Motor neuron (in vitro differentiated cells): ENCODE results near the gene DGCR8. TPM values are rescaled to one million over a fixed set of nuclear protein-coding genes. Genes with fewer than 3 reads are reported as not detected.

Source experiments
- ATAC-seq, 8 experiments: fragments of 200-7000 bp; cut with Tn5 transposase; replicated peaks in 6 of 8; 2 replicates each; pipeline ENCODE4 v1.8.0; 2021; ENCODE audit warnings: mild to moderate bottlenecking in 8 of 8, moderate library complexity in 8 of 8
- H3K27ac ChIP-seq, 2 donors: fragments of 250-450 bp; sonication (Bioruptor Pico); 2 replicates each; pipeline ENCODE4 v1.9.0; 2021; ENCODE audit warnings: antibody characterized with exemption in 2 of 2, mild to moderate bottlenecking in 2 of 2, moderate library complexity in 1 of 2
- H3K4me1 ChIP-seq, 2 donors: fragments of 250-450 bp; sonication (Bioruptor Pico); replicated peaks in 1 of 2; 2 replicates each; pipeline ENCODE4 v1.6.1; 2021; ENCODE audit warnings: antibody characterized with exemption in 2 of 2, mild to moderate bottlenecking in 2 of 2, moderate library complexity in 1 of 2
- H3K4me3 ChIP-seq, 5 donors: fragments of 250-450 bp; sonication (Bioruptor Pico); 2 replicates each; pipeline ENCODE4 v1.9.0; 2021; ENCODE audit warnings: antibody characterized with exemption in 5 of 5, mild to moderate bottlenecking in 5 of 5, moderate library complexity in 4 of 5
- WGBS, 10 experiments: fragments of 450-650 bp; shearing (Covaris generic); methylation state at CpG; one replicate each; pipeline ENCODE4 v1.0.0; 2022; 5-methylcytosine and 5-hydroxymethylcytosine counted together
- in situ Hi-C, 9 experiments: fragments of 400-800 bp; cut with MboI; loops; one replicate each; pipeline ENCODE4 v1.15.0; 2021; ENCODE audit warnings: low sequenced_read_pairs in 9 of 9, low pct_unique_long_range_greater_than_20kb in 2 of 9; ENCODE audit not compliant: unreplicated experiment in 9 of 9
- total RNA-seq, 8 experiments: library from RNA; unstranded; fragments of 300-600 nt; gene quantifications; 2 replicates each; pipeline versions ENCODE4 v1.2.3 to v1.2.4, GENCODE V29; 2022

Gene DGCR8
- total RNA-seq, 8 experiments from 2014 or later: 10.9 to 51.6 (median 20.2) TPM

- 92 to 100% (median 100%) methylated on average over 1 to 5 of the region's 16 CpGs; no CpG with 5 or more reads in 6 of the 10 experiments for WGBS, 10 experiments
- Histone ChIP-seq H3K4me1 (peaks cover 9 to 23% of the 10 kb centered on the region in 2 donors), H3K4me3 (no peak overlapping the region), H3K27ac (peak overlapping the region in 1 of 2 donors; percentile 32)
- in situ Hi-C loops: loop anchor here in 1 of 9 experiments (25.0 kb wide), 1 partner anchor 102 kb away; no protein-coding TSS in a partner anchor
- ATAC-seq: no peak
Observed at GRCh38 chr22:20138868-20139267, 58.8 kb downstream of the DGCR8 start.

GRCh38 chr22:20139391-20140106, 59.5 kb downstream of the DGCR8 start:
- 60 to 100% (median 90%) methylated on average over 1 to 13 of the region's 36 CpGs; no CpG with 5 or more reads in 5 of the 10 experiments for WGBS, 10 experiments
- in situ Hi-C loops: loop anchor here in 1 of 9 experiments (25.0 kb wide), 1 partner anchor 102 kb away; no protein-coding TSS in a partner anchor
- ATAC-seq: no peak
- Histone ChIP-seq H3K4me1 (peaks cover 9 to 23% of the 10 kb centered on the region in 2 donors), H3K27ac (no peak overlapping the region), H3K4me3 (no peak overlapping the region)

- no peak for ATAC-seq
- no peak overlapping the region for H3K27ac ChIP-seq
- 80 to 90% methylated on average over 2 of the region's 11 CpGs; no CpG with 5 or more reads in 8 of the 10 experiments for WGBS, 10 experiments
- H3K4me3 ChIP-seq: no peak overlapping the region
- peaks cover 9 to 23% of the 10 kb centered on the region in 2 donors for H3K4me1 ChIP-seq
- in situ Hi-C loops: loop anchor here in 1 of 9 experiments (25.0 kb wide), 1 partner anchor 103 kb away; no protein-coding TSS in a partner anchor
Observed at GRCh38 chr22:20140107-20140445, 60.0 kb downstream of the DGCR8 start.

- 40 to 94% methylated on average over 1 to 8 of the region's 17 CpGs; no CpG with 5 or more reads in 8 of the 10 experiments for WGBS, 10 experiments
- in situ Hi-C loops: loop anchor here in 1 of 9 experiments (25.0 kb wide), 1 partner anchor 103 kb away; no protein-coding TSS in a partner anchor
- ATAC-seq: no peak
- H3K4me3 ChIP-seq: no peak overlapping the region
- peaks cover 9 to 23% of the 10 kb centered on the region in 2 donors for H3K4me1 ChIP-seq
- H3K27ac ChIP-seq: no peak overlapping the region
Observed at GRCh38 chr22:20140521-20140964, 60.5 kb downstream of the DGCR8 start.

GRCh38 chr22:20141186-20142077, 61.4 kb downstream of the DGCR8 start:
- Histone ChIP-seq H3K27ac (no peak overlapping the region), H3K4me3 (no peak overlapping the region), H3K4me1 (peaks cover 9 to 16% of the 10 kb centered on the region in 2 donors)
- in situ Hi-C loops: loop anchor here in 1 of 9 experiments (25.0 kb wide), 1 partner anchor 104 kb away; no protein-coding TSS in a partner anchor
- no peak for ATAC-seq
- WGBS, 10 experiments: 57 to 100% (median 60%) methylated on average over 1 to 2 of the region's 22 CpGs; no CpG with 5 or more reads in 7 of the 10 experiments

GRCh38 chr22:20142711-20143621, 62.9 kb downstream of the DGCR8 start:
- no peak for ATAC-seq
- H3K27ac ChIP-seq: no peak overlapping the region
- in situ Hi-C loops: loop anchor here in 1 of 9 experiments (25.0 kb wide), 1 partner anchor 106 kb away; no protein-coding TSS in a partner anchor
- no peak overlapping the region for H3K4me3 ChIP-seq
- WGBS, 10 experiments: 100% methylated on average over 1 to 2 of the region's 65 CpGs; no CpG with 5 or more reads in 8 of the 10 experiments
- H3K4me1 ChIP-seq: peaks cover 4 to 5% of the 10 kb centered on the region in 2 donors

- H3K4me3 ChIP-seq: no peak overlapping the region
- H3K27ac ChIP-seq: no peak overlapping the region
- 95% methylated on average over 4 of the region's 19 CpGs; no CpG with 5 or more reads in 9 of the 10 experiments for WGBS, 10 experiments
- ATAC-seq: no peak
- in situ Hi-C loops: loop anchor here in 1 of 9 experiments (25.0 kb wide), 1 partner anchor 107 kb away; no protein-coding TSS in a partner anchor
- H3K4me1 ChIP-seq: peaks cover 3 to 5% of the 10 kb centered on the region in 2 donors
Observed at GRCh38 chr22:20143883-20144665, 64.0 kb downstream of the DGCR8 start.

- ATAC-seq: no peak
- Histone ChIP-seq H3K4me3 (no peak overlapping the region), H3K4me1 (peaks cover 3 to 5% of the 10 kb centered on the region in 2 donors), H3K27ac (no peak overlapping the region)
- WGBS, 10 experiments: 93% methylated on average over 3 of the region's 22 CpGs; no CpG with 5 or more reads in 9 of the 10 experiments
- in situ Hi-C loops: loop anchor here in 1 of 9 experiments (25.0 kb wide), 1 partner anchor 108 kb away; no protein-coding TSS in a partner anchor
Observed at GRCh38 chr22:20145206-20145831, 65.3 kb downstream of the DGCR8 start.

GRCh38 chr22:20145832-20146223, 65.8 kb downstream of the DGCR8 start:
- peak overlapping the region in 1 of 2 donors; percentile 55 for H3K27ac ChIP-seq
- no peak overlapping the region for H3K4me3 ChIP-seq
- peaks cover 3 to 5% of the 10 kb centered on the region in 2 donors for H3K4me1 ChIP-seq
- no peak for ATAC-seq
- WGBS, 10 experiments: 100% methylated on average over 3 of the region's 21 CpGs; no CpG with 5 or more reads in 9 of the 10 experiments
- in situ Hi-C loops: loop anchor here in 1 of 9 experiments (25.0 kb wide), 1 partner anchor 109 kb away; no protein-coding TSS in a partner anchor

- 78% methylated on average over 9 of the region's 22 CpGs; no CpG with 5 or more reads in 9 of the 10 experiments for WGBS, 10 experiments
- no peak overlapping the region for H3K4me3 ChIP-seq
- peak in 1 of 8 experiments; percentile 18 for ATAC-seq
- H3K4me1 ChIP-seq: peaks cover 3 to 5% of the 10 kb centered on the region in 2 donors
- in situ Hi-C loops: loop anchor here in 1 of 9 experiments (25.0 kb wide), 1 partner anchor 109 kb away; no protein-coding TSS in a partner anchor
- H3K27ac ChIP-seq: no peak overlapping the region
Observed at GRCh38 chr22:20146777-20147176, 66.7 kb downstream of the DGCR8 start.
